GM12865 (cell line): ENCODE measurements around the gene PLD6.

Experiments used
- DNase-seq: peaks from one replicate; pipeline ENCODE4 v3.0.0; 2010; ENCODE audit warnings: low read depth
- H3K4me3 ChIP-seq: 2 replicates; pipeline ENCODE4 v1.5.1; 2011; ENCODE audit warnings: mild to moderate bottlenecking, low read depth, low read length, control low read depth
- CTCF ChIP-seq: IDR thresholded peaks from 2 replicates; pipeline ENCODE4 v1.5.1; 2011; ENCODE audit warnings: low read length, control low read depth, low read depth, inconsistent platforms; ENCODE audit not compliant: insufficient read depth; ENCODE audit errors: missing control alignments

The PLD6 gene

GRCh38 chr17:17232303-17232621, 26.1 kb upstream of the PLD6 start:
- DNase-seq = no peak
- H3K4me3 ChIP-seq = no peak overlapping the region
- TF ChIP-seq CTCF = no peak

- no peak for TF ChIP-seq CTCF
- H3K4me3 ChIP-seq = no peak overlapping the region
- DNase-seq = no peak
Measured at GRCh38 chr17:17231621-17232302, 25.6 kb upstream of the PLD6 start.

- DNase-seq = no peak
- TF ChIP-seq CTCF = no peak
- H3K4me3 ChIP-seq = no peak overlapping the region
Measured at GRCh38 chr17:17229416-17230384, 23.6 kb upstream of the PLD6 start.

GRCh38 chr17:17228521-17229279, 22.6 kb upstream of the PLD6 start:
- H3K4me3 ChIP-seq = no peak overlapping the region
- no peak for DNase-seq
- TF ChIP-seq CTCF = no peak

GRCh38 chr17:17227608-17228520, 21.7 kb upstream of the PLD6 start:
- H3K4me3 ChIP-seq = no peak overlapping the region
- DNase-seq = no peak
- no peak for TF ChIP-seq CTCF
